ENCODE data around the gene SNX10. TPM values are rescaled to one million over a fixed set of nuclear protein-coding genes. Genes with fewer than 3 reads are reported as not detected.

Gene SNX10
- total RNA-seq, 4 donors from 2014 or later = 1.5 to 5.9 (median 3.1) TPM; not detected in 1

DNA sequence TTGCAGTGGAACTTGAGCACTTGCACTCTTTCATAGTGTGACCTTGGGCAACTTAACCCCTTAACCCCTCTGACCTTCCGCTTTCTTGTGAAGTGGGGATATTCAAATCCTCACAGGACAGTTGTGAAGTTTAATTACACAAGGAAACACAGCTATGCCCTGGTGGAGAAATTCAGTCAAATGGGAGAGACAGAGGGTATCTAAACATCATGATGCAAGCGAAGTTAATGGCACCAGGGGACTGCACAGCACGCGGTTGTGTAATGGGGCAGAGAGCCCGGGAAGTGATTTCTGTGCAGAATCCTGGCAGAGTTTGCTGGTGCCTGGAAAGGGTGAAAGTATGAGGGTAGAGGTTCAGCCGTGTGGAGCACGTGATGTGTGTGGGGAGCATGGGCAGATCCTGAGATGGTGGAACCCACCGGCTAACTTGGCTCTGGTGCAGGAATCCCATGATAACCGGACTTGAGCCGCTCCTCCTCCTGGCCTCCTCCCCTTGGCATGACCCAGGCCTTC, 51.7 kb downstream of the SNX10 start:
- H3K27me3 ChIP-seq = no peaks in the 10 kb centered on the region
- no peak overlapping the region for H3K4me3 ChIP-seq
- in situ Hi-C loops (cut with MboI; ENCODE audit: low pct_ligation_motif_present in 1 of 4, low pct_unique_long_range_greater_than_20kb in 1 of 4, low sequenced_read_pairs in 3 of 4) = no loop called here
- H3K9me3 ChIP-seq = no peaks in the 10 kb centered on the region
- peaks cover 0 to 20% (median 3%) of the 10 kb centered on the region in 4 donors for H3K4me1 ChIP-seq
- H3K36me3 ChIP-seq = no peaks in the 10 kb centered on the region
- WGBS, 2 donors (ENCODE audit: low coverage in 1 of 2) = 93% methylated on average over 3 to 10 of the region's 10 CpGs
- no peak for TF ChIP-seq POLR2AphosphoS5 (IDR thresholded peaks at IDR 0.05)
- no peak for TF ChIP-seq POLR2A (IDR thresholded peaks at IDR 0.05)
- TF ChIP-seq, protein P1, sequence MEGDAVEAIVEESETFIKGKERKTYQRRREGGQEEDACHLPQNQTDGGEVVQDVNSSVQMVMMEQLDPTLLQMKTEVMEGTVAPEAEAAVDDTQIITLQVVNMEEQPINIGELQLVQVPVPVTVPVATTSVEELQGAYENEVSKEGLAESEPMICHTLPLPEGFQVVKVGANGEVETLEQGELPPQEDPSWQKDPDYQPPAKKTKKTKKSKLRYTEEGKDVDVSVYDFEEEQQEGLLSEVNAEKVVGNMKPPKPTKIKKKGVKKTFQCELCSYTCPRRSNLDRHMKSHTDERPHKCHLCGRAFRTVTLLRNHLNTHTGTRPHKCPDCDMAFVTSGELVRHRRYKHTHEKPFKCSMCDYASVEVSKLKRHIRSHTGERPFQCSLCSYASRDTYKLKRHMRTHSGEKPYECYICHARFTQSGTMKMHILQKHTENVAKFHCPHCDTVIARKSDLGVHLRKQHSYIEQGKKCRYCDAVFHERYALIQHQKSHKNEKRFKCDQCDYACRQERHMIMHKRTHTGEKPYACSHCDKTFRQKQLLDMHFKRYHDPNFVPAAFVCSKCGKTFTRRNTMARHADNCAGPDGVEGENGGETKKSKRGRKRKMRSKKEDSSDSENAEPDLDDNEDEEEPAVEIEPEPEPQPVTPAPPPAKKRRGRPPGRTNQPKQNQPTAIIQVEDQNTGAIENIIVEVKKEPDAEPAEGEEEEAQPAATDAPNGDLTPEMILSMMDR (IDR thresholded peaks at IDR 0.05) = no peak
- TF ChIP-seq EP300 (IDR thresholded peaks at IDR 0.05; ENCODE audit: low read depth) = no peak
- intact Hi-C loops (cut with DNase I; ENCODE audit: low total_unique reads) = no loop called here
- no peak for DNase-seq
- H3K27ac ChIP-seq = no peak overlapping the region

DNA sequence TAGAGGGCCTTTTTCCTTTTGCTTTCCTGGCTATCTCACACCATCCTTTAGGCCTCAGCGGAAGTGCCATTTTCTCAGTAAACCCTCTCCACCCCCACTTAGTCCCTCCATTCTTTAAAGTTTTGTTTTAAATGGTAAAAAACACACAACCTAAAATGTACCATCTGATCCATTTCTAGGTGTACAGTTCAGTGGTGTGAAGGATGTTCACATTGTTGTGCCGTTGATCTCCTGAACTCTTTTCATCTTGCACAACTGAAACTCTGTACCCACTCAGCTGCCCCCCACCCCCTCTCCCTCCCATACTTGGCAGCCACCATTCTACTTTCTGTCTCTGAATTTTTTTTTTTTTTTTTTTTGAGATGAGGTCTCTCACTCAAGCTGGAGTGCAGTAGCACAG, 52.2 kb downstream of the SNX10 start:
- Histone ChIP-seq H3K36me3 (no peaks in the 10 kb centered on the region), H3K27me3 (no peaks in the 10 kb centered on the region), H3K9me3 (no peaks in the 10 kb centered on the region), H3K4me1 (peaks cover 0 to 24% (median 5%) of the 10 kb centered on the region in 4 donors), H3K4me3 (no peak overlapping the region), H3K27ac (no peak overlapping the region)
- in situ Hi-C loops (cut with MboI; ENCODE audit: low pct_ligation_motif_present in 1 of 4, low pct_unique_long_range_greater_than_20kb in 1 of 4, low sequenced_read_pairs in 3 of 4) (no loop called here), intact Hi-C loops (cut with DNase I; ENCODE audit: low total_unique reads) (no loop called here)
- TF ChIP-seq POLR2A (IDR thresholded peaks at IDR 0.05) = no peak
- TF ChIP-seq POLR2AphosphoS5 (IDR thresholded peaks at IDR 0.05) = no peak
- TF ChIP-seq, protein P1 (IDR thresholded peaks at IDR 0.05) = no peak
- TF ChIP-seq EP300 (IDR thresholded peaks at IDR 0.05; ENCODE audit: low read depth) = no peak
- 88 to 94% methylated on average over 2 of the region's 2 CpGs for WGBS, 2 donors (ENCODE audit: low coverage in 1 of 2)
- DNase-seq = no peak

DNA sequence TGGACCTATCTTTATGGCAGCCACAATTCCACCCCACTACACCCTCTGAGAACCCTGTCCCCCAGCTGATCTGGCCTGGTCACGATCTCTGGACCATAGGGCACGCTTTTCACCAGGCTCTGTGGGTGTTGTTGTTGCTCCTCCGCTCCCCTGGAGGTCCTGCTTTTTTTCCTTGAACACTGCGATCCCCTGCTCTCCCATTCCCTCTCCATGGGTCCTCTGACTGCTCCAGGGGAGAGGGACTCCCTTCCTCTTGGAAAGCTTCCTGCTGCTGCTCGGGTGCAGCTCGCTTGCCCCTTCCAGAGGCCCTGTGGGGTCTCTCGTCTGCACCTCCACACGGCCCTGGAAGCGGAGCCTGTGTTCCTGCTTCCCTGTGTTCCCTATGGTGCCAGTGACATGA, 53.5 kb downstream of the SNX10 start:
- DNase-seq = no peak
- H3K9me3 ChIP-seq = no peaks in the 10 kb centered on the region
- H3K27ac ChIP-seq = no peak overlapping the region
- intact Hi-C loops (cut with DNase I; ENCODE audit: low total_unique reads) = no loop called here
- peaks cover 0 to 31% (median 9%) of the 10 kb centered on the region in 4 donors for H3K4me1 ChIP-seq
- TF ChIP-seq EP300 (IDR thresholded peaks at IDR 0.05; ENCODE audit: low read depth) (no peak), POLR2A (IDR thresholded peaks at IDR 0.05) (no peak), POLR2AphosphoS5 (IDR thresholded peaks at IDR 0.05) (no peak)
- TF ChIP-seq, protein P1 (IDR thresholded peaks at IDR 0.05) = no peak
- in situ Hi-C loops (cut with MboI; ENCODE audit: low pct_ligation_motif_present in 1 of 4, low pct_unique_long_range_greater_than_20kb in 1 of 4, low sequenced_read_pairs in 3 of 4) = no loop called here
- 91% methylated on average over 9 of the region's 9 CpGs; no CpG with 5 or more reads in 1 of the 2 donors for WGBS, 2 donors (ENCODE audit: low coverage in 1 of 2)
- no peaks in the 10 kb centered on the region for H3K36me3 ChIP-seq
- H3K4me3 ChIP-seq = no peak overlapping the region
- no peaks in the 10 kb centered on the region for H3K27me3 ChIP-seq

DNA sequence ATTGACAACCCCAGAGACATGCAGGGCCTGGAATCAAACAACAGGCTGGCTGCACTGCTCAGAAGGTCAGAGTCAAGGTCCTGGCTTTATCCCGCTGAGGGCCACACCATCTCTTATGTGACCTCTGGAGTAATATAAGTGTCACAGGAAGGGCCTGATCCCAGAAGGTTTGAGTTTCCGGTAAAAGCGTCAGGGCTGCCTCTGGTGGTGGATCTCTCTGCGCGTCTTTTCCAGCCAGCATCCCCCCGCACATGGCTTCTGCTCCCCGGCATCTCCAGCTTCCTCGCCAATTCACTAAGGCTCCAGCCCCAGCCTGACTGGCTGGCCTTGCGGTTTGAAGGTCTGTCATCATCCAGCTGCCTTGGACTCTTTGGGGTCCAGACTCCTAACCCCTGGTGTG, 54.2 kb downstream of the SNX10 start:
- H3K4me3 ChIP-seq = no peak overlapping the region
- H3K27ac ChIP-seq = no peak overlapping the region
- peaks cover 0 to 31% (median 9%) of the 10 kb centered on the region in 4 donors for H3K4me1 ChIP-seq
- in situ Hi-C loops (cut with MboI; ENCODE audit: low pct_ligation_motif_present in 1 of 4, low pct_unique_long_range_greater_than_20kb in 1 of 4, low sequenced_read_pairs in 3 of 4) = no loop called here
- H3K9me3 ChIP-seq = no peaks in the 10 kb centered on the region
- no peak for DNase-seq
- TF ChIP-seq POLR2A (IDR thresholded peaks at IDR 0.05) (no peak), EP300 (IDR thresholded peaks at IDR 0.05; ENCODE audit: low read depth) (no peak), POLR2AphosphoS5 (IDR thresholded peaks at IDR 0.05) (no peak)
- TF ChIP-seq, protein P1 (IDR thresholded peaks at IDR 0.05) = no peak
- no peaks in the 10 kb centered on the region for H3K36me3 ChIP-seq
- WGBS, 2 donors (ENCODE audit: low coverage in 1 of 2) = 60 to 95% methylated on average over 1 to 9 of the region's 9 CpGs
- intact Hi-C loops (cut with DNase I; ENCODE audit: low total_unique reads) = no loop called here
- no peaks in the 10 kb centered on the region for H3K27me3 ChIP-seq
